ENCODE data around the gene PTPRCAP.
A peak's percentile ranks its signal among the peaks of the same experiment; 100 is the strongest.

DNA sequence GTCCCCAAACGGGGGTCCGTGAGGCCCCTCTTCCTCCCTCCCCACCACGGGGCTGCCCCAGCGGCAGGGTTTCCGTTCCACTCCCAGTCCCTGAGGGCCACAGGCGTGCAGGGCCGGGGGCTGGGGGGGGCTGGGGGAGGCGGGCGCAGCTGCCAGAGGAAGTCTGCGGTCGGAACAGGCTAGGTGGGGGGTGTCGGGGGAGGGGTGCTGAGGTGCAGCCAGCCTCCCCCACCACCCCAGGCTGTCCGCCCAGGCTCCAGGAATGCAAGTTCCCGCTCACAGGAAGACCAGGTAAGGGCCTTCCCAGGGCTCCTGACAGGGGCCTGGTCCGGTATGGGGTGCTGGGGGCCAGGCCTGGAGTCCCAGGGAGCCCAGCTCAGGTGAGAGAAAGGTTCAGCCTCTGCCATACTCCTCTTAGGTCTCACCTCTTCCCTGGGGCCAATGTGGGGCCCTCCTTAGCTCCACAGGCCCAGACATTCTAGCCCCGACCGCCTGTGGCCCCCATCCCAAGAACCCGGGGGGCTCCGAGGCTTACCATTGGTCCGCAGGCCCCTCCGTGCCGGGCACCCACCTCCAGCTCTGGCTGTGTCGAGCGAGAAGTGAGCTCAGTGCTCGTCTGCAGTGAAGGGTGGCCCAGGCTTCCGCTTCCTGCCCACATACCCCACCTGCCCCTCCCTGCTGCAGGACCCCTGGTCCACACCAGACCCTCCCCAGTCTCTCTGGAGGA lies at the start of gene PTPRCAP:
- TF ChIP-seq, protein P1, sequence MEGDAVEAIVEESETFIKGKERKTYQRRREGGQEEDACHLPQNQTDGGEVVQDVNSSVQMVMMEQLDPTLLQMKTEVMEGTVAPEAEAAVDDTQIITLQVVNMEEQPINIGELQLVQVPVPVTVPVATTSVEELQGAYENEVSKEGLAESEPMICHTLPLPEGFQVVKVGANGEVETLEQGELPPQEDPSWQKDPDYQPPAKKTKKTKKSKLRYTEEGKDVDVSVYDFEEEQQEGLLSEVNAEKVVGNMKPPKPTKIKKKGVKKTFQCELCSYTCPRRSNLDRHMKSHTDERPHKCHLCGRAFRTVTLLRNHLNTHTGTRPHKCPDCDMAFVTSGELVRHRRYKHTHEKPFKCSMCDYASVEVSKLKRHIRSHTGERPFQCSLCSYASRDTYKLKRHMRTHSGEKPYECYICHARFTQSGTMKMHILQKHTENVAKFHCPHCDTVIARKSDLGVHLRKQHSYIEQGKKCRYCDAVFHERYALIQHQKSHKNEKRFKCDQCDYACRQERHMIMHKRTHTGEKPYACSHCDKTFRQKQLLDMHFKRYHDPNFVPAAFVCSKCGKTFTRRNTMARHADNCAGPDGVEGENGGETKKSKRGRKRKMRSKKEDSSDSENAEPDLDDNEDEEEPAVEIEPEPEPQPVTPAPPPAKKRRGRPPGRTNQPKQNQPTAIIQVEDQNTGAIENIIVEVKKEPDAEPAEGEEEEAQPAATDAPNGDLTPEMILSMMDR (IDR thresholded peaks at IDR 0.05), result no peak
- TF ChIP-seq POLR2A (IDR thresholded peaks at IDR 0.05), result peak in 1 of 2 donors; percentile 6
- no peak for TF ChIP-seq POLR2AphosphoS5 (IDR thresholded peaks at IDR 0.05)
- TF ChIP-seq EP300 (IDR thresholded peaks at IDR 0.05), result no peak
